Measurements from ENCODE around the gene TMEM131L.
A peak's percentile ranks its signal among the peaks of the same experiment; 100 is the strongest.

TMEM131L gene

DNA sequence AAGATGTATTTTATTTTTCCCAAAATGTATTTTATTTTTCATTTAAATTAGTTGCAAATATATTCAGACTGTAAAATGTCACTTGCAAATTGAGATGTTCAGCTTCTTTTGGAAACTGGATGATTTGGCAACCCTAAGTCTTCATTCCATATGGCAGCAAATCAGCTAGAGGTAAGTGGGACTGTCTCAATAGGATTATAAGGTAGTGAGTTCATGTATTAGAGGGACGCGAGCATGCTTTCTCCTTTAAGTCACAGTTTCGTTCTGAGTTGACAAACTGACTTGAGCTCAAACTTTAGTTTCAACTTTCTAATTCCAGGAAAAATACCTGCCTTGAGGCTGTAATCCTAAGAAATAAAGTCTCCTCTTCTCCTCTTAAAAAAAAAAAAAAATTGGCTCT lies 44.2 kb upstream of the TMEM131L start:
- Histone ChIP-seq H4K20me1 (no peaks in the 10 kb centered on the region), H3K27me3 (0 out of 22 replicates have a peak, but pooled peaks cover 0 to 7% (median 0%) of the 10 kb centered on the region in 11 experiments), H3K9ac (no peak overlapping the region), H3K27ac (no peak overlapping the region), H3K4me2 (no peak overlapping the region), H3K9me3 (replicated peaks in 1 of 11) (peaks cover 0 to 5% (median 0%) of the 10 kb centered on the region in 11 experiments; a peak in 1 of 22 replicates), H3K36me3 (peaks cover 0 to 10% (median 6%) of the 10 kb centered on the region in 11 experiments; a peak in 10 of 22 replicates), H3K4me3 (no peak overlapping the region), H3K4me1 (peaks cover 0 to 18% (median 12%) of the 10 kb centered on the region in 10 experiments; a peak in 14 of 20 replicates)
- TF ChIP-seq Cebpa-rat (IDR thresholded peaks at IDR 0.05) = no peak

DNA sequence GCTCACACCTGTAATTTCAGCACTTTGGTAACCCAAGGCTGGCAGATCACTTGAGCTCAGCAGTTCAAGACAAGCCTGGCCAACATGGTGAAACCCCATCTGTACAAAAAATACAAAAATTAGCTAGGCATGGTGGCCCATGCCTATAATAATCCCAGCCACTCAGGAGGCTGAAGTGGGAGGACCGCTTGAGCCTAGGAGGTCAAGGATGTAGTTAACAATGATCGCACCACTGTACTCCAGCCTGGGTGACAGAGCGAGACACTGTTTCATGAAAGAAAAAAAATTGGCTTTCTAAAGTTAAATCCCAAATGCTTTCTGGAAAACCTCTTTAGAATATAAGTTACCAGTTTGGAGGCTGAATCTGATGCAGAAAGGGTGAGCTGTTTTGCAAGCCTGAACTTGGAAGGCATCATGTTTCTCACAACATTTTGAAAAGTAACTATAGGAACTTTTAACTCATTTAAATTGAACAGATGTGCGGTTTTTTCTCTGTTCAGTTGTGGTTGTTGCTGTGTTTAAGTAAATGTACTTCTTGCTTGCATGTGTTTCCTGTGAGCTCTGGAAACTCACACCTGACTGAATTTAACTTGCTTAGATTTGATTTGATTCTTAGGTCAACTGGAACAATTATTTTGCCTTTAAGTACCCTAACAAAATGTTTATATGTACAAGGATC lies 39.8 kb upstream of the TMEM131L start:
- H3K27ac ChIP-seq = peak overlapping the region in 2 of 11 experiments; percentile 33 to 58; a peak in 3 of 22 replicates
- TF ChIP-seq Cebpa-rat (IDR thresholded peaks at IDR 0.05) = no peak
- H3K4me1 ChIP-seq = peaks cover 4 to 62% (median 44%) of the 10 kb centered on the region in 10 experiments; a peak in 18 of 20 replicates
- H3K9ac ChIP-seq = peak overlapping the region in 1 of 11 experiments; percentile 44; a peak in 3 of 22 replicates
- no peak overlapping the region for H3K4me3 ChIP-seq
- no peaks in the 10 kb centered on the region for H3K36me3 ChIP-seq
- H3K9me3 ChIP-seq (replicated peaks in 1 of 11) = peaks cover 0 to 5% (median 0%) of the 10 kb centered on the region in 11 experiments; a peak in 1 of 22 replicates
- H3K27me3 ChIP-seq = peaks cover 0 to 26% (median 0%) of the 10 kb centered on the region in 11 experiments; a peak in 4 of 22 replicates
- H4K20me1 ChIP-seq = no peaks in the 10 kb centered on the region
- H3K4me2 ChIP-seq = peak overlapping the region in 9 of 11 experiments; percentile 16 to 67 (median 54); a peak in 17 of 22 replicates

- Histone ChIP-seq H3K4me3 (no peak overlapping the region), H3K4me2 (peak overlapping the region in 6 of 11 experiments; percentile 5 to 67 (median 60); a peak in 10 of 22 replicates), H4K20me1 (no peaks in the 10 kb centered on the region), H3K27me3 (peaks cover 0 to 28% (median 0%) of the 10 kb centered on the region in 11 experiments; a peak in 4 of 22 replicates), H3K4me1 (peaks cover 8 to 74% (median 55%) of the 10 kb centered on the region in 10 experiments), H3K9me3 (replicated peaks in 1 of 11) (peaks cover 0 to 5% (median 0%) of the 10 kb centered on the region in 11 experiments; a peak in 1 of 22 replicates), H3K9ac (no peak overlapping the region), H3K36me3 (no peaks in the 10 kb centered on the region), H3K27ac (no peak overlapping the region)
- no peak for TF ChIP-seq Cebpa-rat (IDR thresholded peaks at IDR 0.05)
Measured at GRCh38 chr4:153427363-153428071, 38.6 kb upstream of the TMEM131L start.

DNA sequence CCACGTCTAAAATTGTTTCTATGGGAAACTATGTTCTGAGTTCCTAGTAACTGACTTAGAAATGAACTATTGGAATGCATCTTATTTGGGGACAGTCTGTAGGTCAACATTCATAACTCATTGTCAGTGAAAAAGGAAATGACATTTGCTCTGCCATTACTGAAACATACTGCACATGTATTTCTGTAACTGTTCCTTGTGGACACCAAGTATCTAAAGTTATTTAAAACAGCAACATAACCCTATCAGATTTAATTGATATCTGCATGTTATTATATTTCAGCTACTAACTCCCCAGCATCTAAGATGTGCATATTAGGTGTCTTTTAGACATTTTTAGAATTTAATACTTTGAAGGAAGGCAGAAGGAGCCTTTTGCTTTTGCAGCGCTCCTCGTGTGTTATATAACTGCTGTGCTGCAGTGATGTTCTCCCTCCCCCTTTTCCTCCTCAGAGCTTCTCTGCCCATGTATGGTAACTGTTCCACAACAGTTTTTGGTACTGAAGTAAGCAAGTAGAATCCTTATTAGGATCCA lies 37.2 kb upstream of the TMEM131L start:
- TF ChIP-seq Cebpa-rat (IDR thresholded peaks at IDR 0.05) = no peak
- peak overlapping the region in 10 of 11 experiments; percentile 10 to 67 (median 50); a peak in 19 of 22 replicates for H3K4me2 ChIP-seq
- no peak overlapping the region for H3K4me3 ChIP-seq
- H3K27me3 ChIP-seq = peaks cover 0 to 28% (median 0%) of the 10 kb centered on the region in 11 experiments; a peak in 4 of 22 replicates
- no peaks in the 10 kb centered on the region for H4K20me1 ChIP-seq
- no peak overlapping the region for H3K27ac ChIP-seq
- no peaks in the 10 kb centered on the region for H3K36me3 ChIP-seq
- H3K9ac ChIP-seq = no peak overlapping the region
- peaks cover 18 to 89% (median 69%) of the 10 kb centered on the region in 10 experiments for H3K4me1 ChIP-seq
- peaks cover 0 to 5% (median 0%) of the 10 kb centered on the region in 11 experiments; a peak in 1 of 22 replicates for H3K9me3 ChIP-seq (replicated peaks in 1 of 11)

GRCh38 chr4:153432965-153433753 lies 33.0 kb upstream of the TMEM131L start:
- Histone ChIP-seq H3K9me3 (replicated peaks in 1 of 11) (no peaks in the 10 kb centered on the region), H3K9ac (peak overlapping the region in 9 of 11 experiments; percentile 47 to 77 (median 60); a peak in 16 of 22 replicates)

DNA sequence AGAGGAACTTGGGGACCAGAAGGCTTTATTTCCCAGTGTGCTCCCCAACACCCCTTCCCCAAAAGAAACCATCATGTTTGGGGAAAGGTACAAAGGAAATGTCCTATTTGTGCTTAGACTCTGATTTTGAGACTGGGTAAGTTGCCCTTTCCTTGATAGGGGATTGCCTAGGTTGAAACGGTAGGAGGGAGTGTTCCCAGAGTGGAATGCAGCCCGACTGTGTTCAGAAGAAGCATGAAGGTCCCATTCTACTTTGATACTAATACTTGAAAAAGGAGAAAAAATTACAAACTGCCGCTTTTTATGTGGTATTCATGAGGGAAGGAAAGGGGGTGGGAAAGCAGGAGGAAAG lies 32.4 kb upstream of the TMEM131L start:
- Histone ChIP-seq H3K36me3 (no peaks in the 10 kb centered on the region), H3K27ac (peak overlapping the region in 10 of 11 experiments; percentile 51 to 87 (median 74); a peak in 20 of 22 replicates), H3K4me2 (peak overlapping the region; percentile 69 to 99 (median 87)), H3K9ac (peak overlapping the region in 9 of 11 experiments; percentile 47 to 77 (median 60); a peak in 16 of 22 replicates), H3K9me3 (replicated peaks in 1 of 11) (no peaks in the 10 kb centered on the region), H3K4me1 (peaks cover 38 to 100% (median 93%) of the 10 kb centered on the region in 10 experiments), H4K20me1 (no peaks in the 10 kb centered on the region), H3K4me3 (peak overlapping the region; percentile 39 to 64 (median 50); a peak in 18 of 20 replicates), H3K27me3 (peaks cover 0 to 57% (median 0%) of the 10 kb centered on the region in 11 experiments; a peak in 4 of 22 replicates)
- no peak for TF ChIP-seq Cebpa-rat (IDR thresholded peaks at IDR 0.05)

More at GRCh38 chr4:153432965-153433753, 33.0 kb upstream of the TMEM131L start:
- Histone ChIP-seq H3K4me3 (peak overlapping the region; percentile 39 to 64 (median 50); a peak in 19 of 20 replicates), H3K4me2 (peak overlapping the region; percentile 69 to 99 (median 87)), H3K36me3 (no peaks in the 10 kb centered on the region), H3K27ac (peak overlapping the region in 10 of 11 experiments; percentile 51 to 87 (median 74); a peak in 21 of 22 replicates), H4K20me1 (no peaks in the 10 kb centered on the region), H3K4me1 (peaks cover 32 to 100% (median 93%) of the 10 kb centered on the region in 10 experiments), H3K27me3 (peaks cover 0 to 56% (median 0%) of the 10 kb centered on the region in 11 experiments; a peak in 4 of 22 replicates)
- peak in 5 of 11 experiments; percentile 21 to 72 (median 35); a peak in 5 of 22 replicates for TF ChIP-seq Cebpa-rat (IDR thresholded peaks at IDR 0.05)

- H3K9ac ChIP-seq = peak overlapping the region in 7 of 11 experiments; percentile 47 to 77 (median 60); a peak in 8 of 22 replicates
- no peaks in the 10 kb centered on the region for H3K36me3 ChIP-seq
- peak overlapping the region in 6 of 11 experiments; percentile 72 to 87 (median 78); a peak in 13 of 22 replicates for H3K27ac ChIP-seq
- H3K4me2 ChIP-seq = peak overlapping the region; percentile 69 to 99 (median 87)
- H3K4me3 ChIP-seq = peak overlapping the region in 5 of 10 experiments; percentile 39 to 64 (median 49); a peak in 4 of 20 replicates
- no peaks in the 10 kb centered on the region for H3K9me3 ChIP-seq (replicated peaks in 1 of 11)
- TF ChIP-seq Cebpa-rat (IDR thresholded peaks at IDR 0.05) = no peak
- no peaks in the 10 kb centered on the region for H4K20me1 ChIP-seq
- H3K27me3 ChIP-seq = peaks cover 0 to 57% (median 0%) of the 10 kb centered on the region in 11 experiments; a peak in 4 of 22 replicates
- H3K4me1 ChIP-seq = peaks cover 40 to 100% (median 93%) of the 10 kb centered on the region in 10 experiments
Measured at GRCh38 chr4:153434190-153434589, 32.0 kb upstream of the TMEM131L start.
